HTERT RPE-1 (cell line): ENCODE data around the gene NLK.
"Not testable (repeated sequence)": the region's sequence is repeated elsewhere in the genome, so short reads cannot be mapped to it uniquely, and the experiment has no call there.

Experiments used
- in situ Hi-C: fragments of 300-500 bp; cut with MboI; formaldehyde crosslinking; loops from 4 replicates; pipeline ENCODE4 v1.14.3; 2020; ENCODE audit warnings: low sequenced_read_pairs

The NLK gene

GRCh38 chr17:28228109-28228840 is 185.8 kb downstream of the NLK start:
- in situ Hi-C loops: no loop called here

- in situ Hi-C loops: no loop called here
Measured at GRCh38 chr17:28228986-28229729, 186.7 kb downstream of the NLK start.

GRCh38 chr17:28230011-28230410 is 187.5 kb downstream of the NLK start:
- in situ Hi-C loops: no loop called here

- in situ Hi-C loops: not testable (repeated sequence)
Measured at GRCh38 chr17:28230607-28231006, 188.1 kb downstream of the NLK start.

- in situ Hi-C loops: not testable (repeated sequence)
Measured at GRCh38 chr17:28231624-28232023, 189.1 kb downstream of the NLK start.

- in situ Hi-C loops: not testable (repeated sequence)
Measured at GRCh38 chr17:28232966-28233870, 190.7 kb downstream of the NLK start.

GRCh38 chr17:28233872-28234856 is 191.7 kb downstream of the NLK start:
- in situ Hi-C loops: not testable (repeated sequence)

- in situ Hi-C loops: not testable (repeated sequence)
Measured at GRCh38 chr17:28235066-28235700, 192.7 kb downstream of the NLK start.

GRCh38 chr17:28236033-28236653 is 193.7 kb downstream of the NLK start:
- in situ Hi-C loops: not testable (repeated sequence)

GRCh38 chr17:28238547-28239270 is 196.2 kb downstream of the NLK start:
- in situ Hi-C loops: not testable (repeated sequence)

GRCh38 chr17:28239271-28239624 is 196.8 kb downstream of the NLK start:
- in situ Hi-C loops: no loop called here

GRCh38 chr17:28240688-28241340 is 198.3 kb downstream of the NLK start:
- in situ Hi-C loops: no loop called here

- in situ Hi-C loops: no loop called here
Measured at GRCh38 chr17:28242791-28243190, 200.3 kb downstream of the NLK start.

- in situ Hi-C loops: not testable (repeated sequence)
Measured at GRCh38 chr17:28243268-28243667, 200.8 kb downstream of the NLK start.

- in situ Hi-C loops: no loop called here
Measured at GRCh38 chr17:28244446-28244845, 202.0 kb downstream of the NLK start.
